Coronary artery (tissue), 2 donors: ENCODE measurements around the gene DNAJC10.
"Not testable (repeated sequence)": the region's sequence is repeated elsewhere in the genome, so short reads cannot be mapped to it uniquely, and the experiment has no call there.

Source experiments
- DNase-seq: peaks from one replicate; pipeline ENCODE4 v3.0.0-alpha.2; 2017; ENCODE audit warnings: low spot score
- H3K27ac ChIP-seq, 2 donors: fragments of 200-600 bp; sonication (generic); one replicate each; pipeline ENCODE4 v1.5.1; 2016 to 2019
- H3K4me3 ChIP-seq: fragments of 200-600 bp; sonication (generic); 2 replicates; pipeline ENCODE4 v1.5.1; 2016; ENCODE audit warnings: mild to moderate bottlenecking, moderate library complexity
- CTCF ChIP-seq: fragments of 200-600 bp; sonication (generic); IDR thresholded peaks from one replicate; pipeline ENCODE4 v1.5.1; 2019; ENCODE audit warnings: antibody characterized with exemption

Gene DNAJC10

GRCh38 chr2:182724656-182725055, 8.6 kb downstream of the DNAJC10 start:
- Histone ChIP-seq H3K27ac (no peak overlapping the region), H3K4me3 (no peak overlapping the region)
- no peak for DNase-seq
- TF ChIP-seq CTCF = no peak

- TF ChIP-seq CTCF = no peak
- no peak for DNase-seq
- H3K27ac ChIP-seq = no peak overlapping the region
- H3K4me3 ChIP-seq = no peak overlapping the region
Observed at GRCh38 chr2:182726473-182726872, 10.4 kb downstream of the DNAJC10 start.

GRCh38 chr2:182728014-182728413, 12.0 kb downstream of the DNAJC10 start:
- no peak for TF ChIP-seq CTCF
- DNase-seq = no peak
- Histone ChIP-seq H3K4me3 (no peak overlapping the region), H3K27ac (no peak overlapping the region)

- H3K4me3 ChIP-seq = no peak overlapping the region
- no peak for DNase-seq
- H3K27ac ChIP-seq = no peak overlapping the region
- no peak for TF ChIP-seq CTCF
Observed at GRCh38 chr2:182729710-182730339, 13.8 kb downstream of the DNAJC10 start.

- H3K4me3 ChIP-seq = no peak overlapping the region
- H3K27ac ChIP-seq = no peak overlapping the region
Observed at GRCh38 chr2:182730486-182730885, 14.4 kb downstream of the DNAJC10 start.

GRCh38 chr2:182732736-182733135, 16.7 kb downstream of the DNAJC10 start:
- no peak overlapping the region for H3K4me3 ChIP-seq
- no peak for TF ChIP-seq CTCF
- no peak overlapping the region for H3K27ac ChIP-seq
- DNase-seq = no peak

More at GRCh38 chr2:182730486-182730885, 14.4 kb downstream of the DNAJC10 start:
- no peak for TF ChIP-seq CTCF
- no peak for DNase-seq

- TF ChIP-seq CTCF = no peak
- no peak for DNase-seq
- no peak overlapping the region for H3K4me3 ChIP-seq
- no peak overlapping the region for H3K27ac ChIP-seq
Observed at GRCh38 chr2:182733572-182733971, 17.5 kb downstream of the DNAJC10 start.

- DNase-seq, H3K4me3 ChIP-seq, H3K27ac ChIP-seq: not testable (repeated sequence)
Observed at GRCh38 chr2:182736856-182737255, 20.8 kb downstream of the DNAJC10 start.
